Measurements from ENCODE around the gene PPEF1.

DNA sequence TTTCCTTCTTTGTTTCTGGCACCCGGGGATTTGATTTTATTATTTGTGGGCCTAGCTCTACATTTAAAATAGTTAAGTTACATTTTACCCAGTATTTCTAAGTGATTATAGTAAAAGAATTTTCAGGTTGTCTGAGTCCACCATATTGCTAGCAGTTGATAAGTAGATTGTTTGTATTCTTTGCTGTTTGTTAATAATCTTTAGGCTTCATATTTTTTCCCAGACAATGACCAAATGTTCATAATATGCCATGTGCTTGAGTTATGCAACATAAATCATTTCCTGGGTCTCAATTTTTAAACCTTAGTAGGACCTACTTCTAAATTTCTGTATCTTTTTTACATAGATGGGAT is 149.2 kb downstream of the PPEF1 start:
- TF ChIP-seq, protein P1, sequence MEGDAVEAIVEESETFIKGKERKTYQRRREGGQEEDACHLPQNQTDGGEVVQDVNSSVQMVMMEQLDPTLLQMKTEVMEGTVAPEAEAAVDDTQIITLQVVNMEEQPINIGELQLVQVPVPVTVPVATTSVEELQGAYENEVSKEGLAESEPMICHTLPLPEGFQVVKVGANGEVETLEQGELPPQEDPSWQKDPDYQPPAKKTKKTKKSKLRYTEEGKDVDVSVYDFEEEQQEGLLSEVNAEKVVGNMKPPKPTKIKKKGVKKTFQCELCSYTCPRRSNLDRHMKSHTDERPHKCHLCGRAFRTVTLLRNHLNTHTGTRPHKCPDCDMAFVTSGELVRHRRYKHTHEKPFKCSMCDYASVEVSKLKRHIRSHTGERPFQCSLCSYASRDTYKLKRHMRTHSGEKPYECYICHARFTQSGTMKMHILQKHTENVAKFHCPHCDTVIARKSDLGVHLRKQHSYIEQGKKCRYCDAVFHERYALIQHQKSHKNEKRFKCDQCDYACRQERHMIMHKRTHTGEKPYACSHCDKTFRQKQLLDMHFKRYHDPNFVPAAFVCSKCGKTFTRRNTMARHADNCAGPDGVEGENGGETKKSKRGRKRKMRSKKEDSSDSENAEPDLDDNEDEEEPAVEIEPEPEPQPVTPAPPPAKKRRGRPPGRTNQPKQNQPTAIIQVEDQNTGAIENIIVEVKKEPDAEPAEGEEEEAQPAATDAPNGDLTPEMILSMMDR (conservative IDR thresholded peaks at IDR 0.05; ENCODE audit: low read depth, low read length), result no peak
- TF ChIP-seq EZH2 (IDR thresholded peaks at IDR 0.05; ENCODE audit: low read length, unreplicated experiment) (no peak), EZH2phosphoT487 (IDR thresholded peaks at IDR 0.05; ENCODE audit: borderline replicate concordance, low read length) (no peak)

Data from PC-3 (cell line).